COLO668 (cell line): ENCODE measurements around the gene SLC35A5.
"Not testable (repeated sequence)": the region's sequence is repeated elsewhere in the genome, so short reads cannot be mapped to it uniquely, and the experiment has no call there.

Experiments
- DNase-seq: peaks from one replicate; lab custom pipeline; 2025; ENCODE audit not compliant: unreplicated experiment; lab: John Stamatoyannopoulos, UW

The SLC35A5 gene, protein sequence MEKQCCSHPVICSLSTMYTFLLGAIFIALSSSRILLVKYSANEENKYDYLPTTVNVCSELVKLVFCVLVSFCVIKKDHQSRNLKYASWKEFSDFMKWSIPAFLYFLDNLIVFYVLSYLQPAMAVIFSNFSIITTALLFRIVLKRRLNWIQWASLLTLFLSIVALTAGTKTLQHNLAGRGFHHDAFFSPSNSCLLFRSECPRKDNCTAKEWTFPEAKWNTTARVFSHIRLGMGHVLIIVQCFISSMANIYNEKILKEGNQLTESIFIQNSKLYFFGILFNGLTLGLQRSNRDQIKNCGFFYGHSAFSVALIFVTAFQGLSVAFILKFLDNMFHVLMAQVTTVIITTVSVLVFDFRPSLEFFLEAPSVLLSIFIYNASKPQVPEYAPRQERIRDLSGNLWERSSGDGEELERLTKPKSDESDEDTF

DNA sequence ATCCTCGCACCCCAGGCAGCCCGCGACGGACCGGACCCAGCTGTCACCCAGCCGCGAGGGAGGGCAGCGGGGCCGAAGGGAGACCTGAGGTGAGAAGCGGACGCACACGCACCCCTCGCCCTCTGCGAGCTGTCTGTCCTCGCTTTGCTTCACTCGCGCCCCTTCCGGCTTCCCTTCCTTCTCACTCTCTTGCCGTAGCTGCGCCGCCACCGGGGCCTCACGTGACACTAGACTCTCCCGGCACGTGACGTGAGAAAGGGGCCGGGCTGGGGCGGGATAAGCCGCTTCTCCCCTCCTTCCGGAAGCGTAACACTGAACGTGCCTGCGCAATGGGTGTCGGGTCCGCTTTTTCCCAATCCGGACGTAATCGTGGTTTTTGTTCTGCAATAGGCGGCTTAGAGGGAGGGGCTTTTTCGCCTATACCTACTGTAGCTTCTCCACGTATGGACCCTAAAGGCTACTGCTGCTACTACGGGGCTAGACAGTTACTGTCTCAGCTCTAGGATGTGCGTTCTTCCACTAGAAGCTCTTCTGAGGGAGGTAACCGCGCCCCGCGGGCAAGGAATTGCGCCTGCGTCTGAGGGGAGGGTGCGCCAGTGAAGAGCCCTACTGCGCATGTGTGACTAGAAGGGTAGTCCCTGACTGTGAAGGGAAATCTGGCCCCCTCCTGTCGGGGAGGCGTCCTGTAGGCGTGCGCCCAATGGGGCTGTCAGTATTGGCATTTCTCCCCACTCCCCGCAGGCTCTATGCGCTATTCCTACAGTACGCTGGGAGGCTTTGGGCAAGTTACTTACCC lies at the start of gene SLC35A5, which contains the start of gene ATG3:
Gene SLC35A5, plus strand, starts transcription at position 312 of the 796 bp plus-strand sequence. CDS start 1,359 bp downstream, outside the sequence.
Gene ATG3, minus strand, starts transcription at position 229 of the 796 bp plus-strand sequence. CDS start 434 bp downstream, outside the sequence.
- peak; percentile 94 for DNase-seq

DNA sequence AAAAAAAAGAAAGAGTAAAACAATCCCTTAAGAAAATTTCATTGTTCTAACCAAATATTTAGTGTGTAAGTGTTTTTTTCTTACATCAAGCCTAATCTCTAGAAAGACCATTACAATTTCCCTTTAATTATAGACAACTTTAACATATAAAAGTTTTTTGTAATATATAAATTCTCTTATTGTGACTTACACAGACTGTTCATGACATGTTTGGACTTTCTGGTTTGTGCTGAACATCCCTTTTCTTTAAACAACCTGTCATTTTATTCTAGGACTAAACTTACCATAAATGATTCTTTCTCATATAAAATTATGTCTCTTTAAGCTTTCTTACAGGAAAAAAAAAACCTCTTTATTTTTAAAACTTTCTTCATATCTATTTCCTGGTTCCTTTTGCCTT lies 49.5 kb upstream of the SLC35A5 start:
- DNase-seq: no peak

DNA sequence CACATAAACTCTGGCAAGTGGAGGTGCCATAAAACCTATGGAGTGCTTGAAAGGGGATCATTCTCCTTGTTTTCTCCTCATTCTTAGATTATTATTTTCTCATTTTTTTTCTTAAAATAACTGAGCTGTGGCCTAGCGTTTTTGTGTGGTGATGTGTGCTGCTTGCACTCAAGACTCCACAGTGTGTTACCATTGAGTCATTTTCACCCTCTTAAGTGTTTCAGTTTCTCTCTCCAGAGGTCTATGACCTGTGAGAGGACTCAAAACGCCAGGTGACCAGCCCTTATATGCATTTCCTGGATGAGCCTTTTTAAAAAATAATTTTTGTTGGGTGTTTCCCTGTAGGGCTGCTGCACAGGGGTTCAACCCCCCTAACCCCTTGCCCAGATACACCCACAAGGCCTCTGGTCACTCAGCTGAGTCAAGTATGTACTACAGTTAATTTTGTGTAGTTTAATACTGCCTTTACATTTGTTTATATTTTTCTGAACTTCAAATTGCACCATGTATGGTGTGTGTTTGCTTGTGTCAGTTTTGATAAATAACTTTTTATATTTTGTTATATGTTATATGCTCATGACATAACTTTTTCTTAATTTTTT lies 47.2 kb upstream of the SLC35A5 start:
- no peak for DNase-seq

DNA sequence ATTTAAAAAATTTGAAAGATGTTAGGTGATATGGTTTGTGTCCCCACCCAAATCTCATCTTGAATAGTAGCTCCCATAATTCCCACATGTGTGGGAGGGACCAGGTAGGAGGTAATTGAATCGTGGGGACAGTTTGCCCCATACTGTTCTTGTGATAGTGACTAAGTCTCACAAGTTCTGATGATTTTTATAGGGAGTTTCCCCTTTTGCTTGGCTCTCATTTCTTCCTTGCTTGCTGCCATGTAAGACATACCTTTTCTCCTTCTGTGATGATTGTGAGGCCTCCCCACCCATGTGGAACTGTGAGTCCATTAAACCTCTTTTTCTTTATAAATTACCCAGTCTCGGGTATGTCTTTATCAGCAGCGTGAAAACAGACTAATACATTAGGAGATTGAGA lies 42.9 kb upstream of the SLC35A5 start:
- DNase-seq: not testable (repeated sequence)

DNA sequence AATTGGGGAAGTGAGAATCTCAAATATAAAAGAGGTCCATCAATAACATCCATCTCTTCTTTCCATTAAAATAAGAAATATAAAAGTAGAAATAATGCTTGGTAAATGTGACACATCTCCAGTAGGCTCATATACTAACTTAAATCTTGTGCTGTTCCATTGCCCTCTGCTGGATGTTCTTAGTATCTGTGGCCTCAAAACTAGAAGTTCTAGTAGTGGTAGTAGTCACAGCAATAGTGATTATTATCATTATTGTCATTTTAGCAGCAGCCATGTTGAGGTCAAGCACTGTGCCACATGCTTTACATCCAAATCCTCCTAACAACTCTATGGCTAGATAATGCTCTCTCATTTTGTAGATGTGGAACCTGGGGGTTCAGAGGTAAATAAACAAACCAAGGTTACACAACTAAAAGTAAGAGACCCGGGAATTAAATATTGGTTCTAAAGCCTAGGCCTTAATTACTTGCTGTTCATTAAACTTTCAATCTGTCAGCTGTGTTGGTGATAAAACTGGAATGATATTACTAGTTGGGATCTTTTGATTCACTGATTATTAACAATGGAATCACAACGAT lies 42.3 kb upstream of the SLC35A5 start:
- peak; percentile 2 for DNase-seq

DNA sequence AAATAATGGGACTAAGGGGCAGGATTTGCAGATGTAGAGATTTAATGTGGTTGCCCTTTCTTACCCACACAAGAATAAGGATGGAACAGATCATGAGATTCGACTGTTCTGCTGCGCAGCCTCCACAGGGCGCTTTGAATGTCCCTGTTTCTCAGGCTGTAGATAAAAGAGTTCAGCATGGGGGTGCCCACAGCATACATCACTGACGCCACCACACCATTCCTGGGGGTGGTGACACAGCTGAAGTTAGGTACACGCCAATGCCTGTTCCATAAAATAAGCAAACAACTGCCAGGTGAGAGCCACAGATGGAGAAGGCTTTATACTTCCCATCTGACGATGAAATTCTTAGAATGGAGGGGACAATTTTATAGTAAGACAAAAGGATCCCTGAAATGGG lies 37.7 kb upstream of the SLC35A5 start:
- DNase-seq: not testable (repeated sequence)

DNA sequence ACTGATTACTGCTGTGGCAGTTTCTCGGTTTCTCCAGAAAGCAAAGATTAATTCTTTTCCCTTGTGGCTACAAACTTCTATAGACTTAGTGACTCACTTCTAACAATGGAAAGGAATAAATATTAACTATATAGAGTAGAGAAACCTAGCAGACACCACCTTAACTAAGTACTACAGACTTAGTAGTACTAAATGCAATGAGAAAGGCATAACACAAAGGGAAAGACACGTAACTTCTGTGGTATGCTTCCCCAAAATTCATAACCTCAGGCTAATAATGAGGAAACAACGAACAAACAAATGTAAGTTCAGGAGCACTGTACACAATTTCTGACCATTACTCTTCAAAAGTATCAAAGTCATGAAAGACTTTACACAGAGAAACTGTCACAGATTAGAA lies 31.3 kb upstream of the SLC35A5 start:
- no peak for DNase-seq

DNA sequence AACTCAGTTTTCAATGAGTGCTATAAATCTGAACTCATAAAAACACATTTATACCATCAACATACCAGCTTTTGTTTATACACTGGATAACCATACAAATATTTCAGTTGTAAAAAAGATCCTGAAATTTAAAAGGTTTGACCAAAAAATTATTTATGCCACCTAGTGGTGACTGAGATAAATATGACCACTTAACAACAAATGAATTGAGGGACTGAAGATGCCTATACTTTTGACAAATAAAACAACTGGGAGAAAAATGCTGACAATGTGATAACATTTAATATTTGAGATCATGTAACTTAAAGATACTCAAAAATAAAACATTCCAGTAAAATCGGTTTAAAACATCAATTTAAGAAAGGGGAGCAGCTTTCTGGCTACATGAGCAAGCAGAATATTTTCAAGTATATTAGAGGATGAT lies 30.5 kb upstream of the SLC35A5 start:
- no peak for DNase-seq

DNA sequence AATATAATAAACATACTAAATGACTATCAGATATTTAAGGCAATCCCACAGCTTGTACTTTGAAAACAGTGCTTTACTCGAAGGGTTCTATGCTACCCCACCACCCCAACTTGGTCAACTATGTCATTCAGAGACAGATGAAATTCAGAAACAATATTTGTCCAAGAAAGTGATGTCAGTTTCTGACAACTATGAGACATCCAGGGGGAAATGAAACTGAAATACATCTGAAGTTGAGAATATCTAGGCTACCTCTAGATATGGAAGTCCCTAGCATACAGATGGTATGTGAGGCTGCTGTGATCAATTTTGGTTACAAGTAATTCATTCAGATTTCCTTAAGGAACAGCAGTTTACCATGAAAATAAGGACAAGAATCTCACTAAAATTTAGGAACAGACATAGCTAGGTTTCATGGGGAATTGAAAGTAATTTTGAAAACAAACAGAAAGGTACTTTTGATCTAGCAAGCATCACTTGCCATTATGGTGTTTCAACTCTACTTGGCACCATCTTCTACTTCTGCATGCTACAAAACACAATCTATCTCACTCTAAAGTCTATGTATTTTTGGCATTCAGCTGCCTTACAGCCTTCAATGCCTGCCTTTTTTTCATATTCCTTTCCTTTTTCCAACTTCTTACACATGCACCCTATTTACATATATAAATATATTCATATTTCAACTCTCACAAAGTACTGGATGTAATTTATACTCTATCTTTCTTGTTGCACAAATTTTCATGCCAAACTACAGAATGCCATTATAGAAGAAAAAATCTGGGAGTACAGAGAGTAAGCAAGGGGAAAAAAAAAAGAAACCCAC lies 21.8 kb upstream of the SLC35A5 start:
- DNase-seq: no peak

DNA sequence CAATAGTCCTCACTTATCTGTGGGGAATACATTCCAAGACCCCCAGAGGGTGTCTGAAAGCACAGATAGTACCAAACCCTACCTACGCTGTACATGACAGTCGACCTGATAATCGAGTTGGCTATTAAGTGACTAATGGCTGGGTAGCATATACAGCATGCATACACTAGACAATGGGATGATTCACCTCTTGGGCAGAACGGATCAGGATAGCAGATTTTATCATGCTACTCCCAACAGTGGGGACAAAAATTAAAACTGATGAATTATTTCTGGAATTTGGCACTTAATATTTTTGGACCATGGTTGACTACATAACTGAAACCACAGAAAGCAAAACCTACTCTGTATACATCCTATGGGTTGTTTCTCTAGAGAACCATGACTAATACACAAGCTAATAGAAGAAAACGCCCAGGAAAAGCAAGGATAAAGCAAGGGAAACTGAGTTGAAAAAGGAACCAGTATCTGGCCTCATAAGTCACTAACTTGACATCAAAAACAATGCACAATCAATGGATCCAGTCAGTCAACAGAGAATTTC lies 15.6 kb upstream of the SLC35A5 start:
- no peak for DNase-seq

DNA sequence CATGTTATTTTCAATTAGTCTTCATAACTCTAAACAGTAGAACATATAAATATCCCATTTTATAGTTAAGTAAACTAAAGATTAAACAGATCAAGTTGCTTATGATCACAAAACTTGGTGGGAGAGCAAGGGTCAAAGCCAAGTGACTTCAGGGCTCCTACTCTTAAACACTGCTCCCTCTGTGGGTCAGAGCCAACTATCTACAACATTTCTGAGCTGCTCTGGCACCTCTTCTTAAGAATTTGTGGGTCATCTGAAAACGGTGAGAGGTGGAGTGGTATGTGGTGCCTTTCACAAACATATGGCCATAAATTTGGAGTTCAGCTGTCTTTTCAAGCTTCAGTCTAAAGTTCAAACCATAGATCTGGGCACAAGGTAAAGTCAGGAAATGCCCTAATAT lies 11.0 kb upstream of the SLC35A5 start:
- DNase-seq: no peak

DNA sequence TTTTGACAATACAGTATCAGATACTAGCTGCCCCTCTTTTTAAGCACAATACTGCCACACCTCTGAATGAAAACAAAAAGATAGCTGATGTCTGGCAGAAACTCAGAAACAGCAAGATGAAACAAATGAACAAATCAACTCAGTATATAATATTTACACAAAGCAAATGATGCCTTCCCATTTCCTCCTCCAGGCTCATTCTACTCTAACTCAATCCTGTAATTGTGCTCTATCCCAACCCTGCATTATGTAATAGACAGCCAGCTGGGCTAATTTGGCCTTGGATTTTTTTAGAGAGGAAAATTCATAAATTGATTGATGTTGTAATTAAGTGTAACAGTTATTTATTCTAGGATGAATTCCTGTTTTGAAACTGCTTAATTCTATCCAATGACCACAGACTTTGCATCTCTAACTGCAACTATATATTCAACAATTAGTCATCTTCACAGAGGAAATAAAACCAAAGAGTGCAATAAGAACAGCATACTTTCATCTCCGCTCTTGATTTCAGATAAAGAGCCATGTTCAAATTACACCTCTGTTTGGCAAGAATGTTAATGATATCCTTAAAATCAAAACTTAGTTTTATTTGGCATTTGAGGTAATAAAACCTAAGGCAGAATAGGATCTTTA lies 6.2 kb upstream of the SLC35A5 start:
- no peak for DNase-seq

DNA sequence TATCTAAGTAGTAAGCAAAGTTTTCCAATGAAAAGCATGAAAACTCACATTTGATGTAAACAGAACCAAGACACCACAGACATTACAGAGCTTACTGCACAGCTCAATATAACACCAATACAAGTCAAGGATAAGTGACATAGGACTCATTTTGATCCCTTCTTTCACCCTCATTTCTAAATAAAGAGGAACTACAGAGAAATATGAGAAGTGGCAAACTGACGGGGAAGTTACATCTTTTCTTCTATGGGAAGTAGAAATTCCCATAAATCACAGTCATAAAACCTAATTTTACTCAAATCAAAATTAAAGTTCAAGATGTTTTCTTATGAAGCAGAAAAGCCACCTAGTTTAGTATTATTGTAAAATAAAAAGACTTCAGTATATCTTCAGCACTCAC lies 3.9 kb upstream of the SLC35A5 start:
- no peak for DNase-seq

DNA sequence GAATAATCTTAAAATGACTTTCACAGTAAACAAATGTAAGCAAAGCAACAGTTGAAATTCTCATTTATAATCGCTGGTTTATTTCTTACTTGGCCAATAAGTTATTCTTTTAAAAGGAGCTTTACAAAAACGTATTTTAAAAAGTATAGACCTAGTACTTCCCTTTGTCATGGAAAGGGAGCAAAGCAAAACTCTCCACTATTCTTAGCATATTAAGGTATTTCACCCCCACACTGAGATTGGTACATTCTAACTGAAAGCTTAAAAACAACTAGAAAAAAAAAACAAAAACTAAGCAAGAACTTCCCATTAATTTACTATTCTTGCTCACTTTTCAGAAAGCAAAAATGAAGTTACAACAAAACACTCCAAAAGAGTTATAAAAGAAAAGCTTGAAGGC lies 1.5 kb upstream of the SLC35A5 start:
- no peak for DNase-seq

DNA sequence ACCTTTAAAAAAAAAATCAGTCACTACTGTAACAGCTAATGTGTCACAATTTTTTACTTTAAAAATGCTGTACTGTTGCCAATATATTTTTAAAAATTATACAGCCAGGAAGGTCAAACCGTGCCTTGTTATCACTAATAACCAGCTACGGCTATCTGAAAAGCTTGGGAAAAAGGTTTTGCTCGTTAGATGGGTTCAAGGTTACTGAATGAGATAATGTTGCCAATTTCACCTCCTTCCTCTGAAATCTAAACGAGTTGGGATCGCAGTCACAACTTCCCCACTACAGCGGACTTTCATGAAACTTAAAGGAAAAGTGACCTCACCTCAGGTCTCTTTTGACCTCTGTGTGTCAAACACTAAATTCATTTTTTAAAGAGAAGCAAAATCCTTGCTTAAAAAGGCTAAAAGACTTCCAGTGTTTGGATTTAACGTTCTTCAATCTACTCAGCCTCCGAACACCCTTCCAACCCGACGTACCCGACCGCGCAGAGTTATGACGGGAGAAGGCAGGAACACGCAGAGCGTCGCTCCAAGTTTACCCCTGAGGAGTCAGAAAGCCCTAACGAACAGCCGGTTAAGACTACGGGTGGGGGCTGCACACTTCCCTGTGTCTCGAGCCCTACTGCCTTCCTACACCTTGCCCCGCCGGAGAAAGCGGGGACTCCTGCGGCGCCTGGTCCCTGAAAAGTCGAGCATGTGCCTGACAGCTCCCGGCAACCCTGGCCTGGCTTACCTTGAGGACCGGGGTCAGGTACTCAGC lies 943 bp upstream of the SLC35A5 start:
- peak; percentile 64 for DNase-seq

DNA sequence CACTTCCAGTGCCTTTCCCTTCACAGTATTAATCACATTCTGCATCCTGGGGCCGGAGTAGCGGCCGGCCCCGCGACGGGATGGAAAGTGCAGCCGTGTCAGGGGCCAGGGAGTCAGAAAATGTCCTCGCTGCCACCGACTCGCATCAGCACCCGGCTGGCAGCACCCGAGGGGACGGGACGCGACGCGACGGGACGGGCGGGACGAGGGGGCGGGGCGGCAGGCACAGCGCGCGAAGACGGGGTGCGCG lies 436 bp upstream of the SLC35A5 start:
- DNase-seq: peak; percentile 80

DNA sequence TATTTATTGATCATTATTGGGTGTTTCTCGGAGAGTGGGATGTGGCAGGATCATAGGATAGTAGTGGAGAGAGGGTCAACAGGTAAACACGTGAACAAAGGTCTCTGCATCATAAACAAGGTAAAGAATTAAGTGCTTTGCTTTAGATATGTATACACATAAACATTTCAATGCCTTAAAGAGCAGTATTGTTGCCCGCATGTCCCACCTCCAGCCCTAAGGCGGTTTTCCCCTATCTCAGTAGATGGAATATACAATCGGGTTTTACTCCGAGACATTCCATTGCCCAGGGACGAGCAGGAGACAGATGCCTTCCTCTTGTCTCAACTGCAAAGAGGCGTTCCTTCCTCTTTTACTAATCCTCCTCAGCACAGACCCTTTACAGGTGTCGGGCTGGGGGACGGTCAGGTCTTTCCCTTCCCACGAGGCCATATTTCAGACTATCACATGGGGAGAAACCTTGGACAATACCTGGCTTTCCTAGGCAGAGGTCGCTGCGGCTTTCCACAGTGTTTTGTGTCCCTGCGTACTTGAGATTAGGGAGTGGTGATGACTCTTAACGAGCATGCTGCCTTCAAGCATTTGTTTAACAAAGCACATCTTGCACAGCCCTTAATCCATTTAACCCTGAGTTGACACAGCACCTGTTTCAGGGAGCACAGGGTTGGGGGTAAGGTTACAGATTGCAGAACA lies 2.5 kb downstream of the SLC35A5 start:
- DNase-seq: not testable (repeated sequence)

DNA sequence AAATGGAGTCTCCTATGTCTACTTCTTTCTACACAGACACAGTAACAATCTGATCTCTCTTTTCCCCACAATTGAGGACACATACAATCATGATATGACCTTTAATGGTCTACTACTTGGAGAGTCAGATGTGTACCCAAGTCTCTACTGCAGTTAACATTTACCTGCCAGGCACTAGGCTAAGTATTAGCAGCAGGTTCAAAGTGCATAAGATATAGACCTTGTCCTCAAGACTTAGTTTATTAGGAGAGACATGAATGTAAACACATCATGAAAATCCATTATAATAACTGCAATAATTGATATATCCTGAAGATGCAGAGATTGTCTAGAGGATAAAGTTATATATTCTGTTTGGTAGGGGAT lies 3.1 kb downstream of the SLC35A5 start:
- DNase-seq: no peak

DNA sequence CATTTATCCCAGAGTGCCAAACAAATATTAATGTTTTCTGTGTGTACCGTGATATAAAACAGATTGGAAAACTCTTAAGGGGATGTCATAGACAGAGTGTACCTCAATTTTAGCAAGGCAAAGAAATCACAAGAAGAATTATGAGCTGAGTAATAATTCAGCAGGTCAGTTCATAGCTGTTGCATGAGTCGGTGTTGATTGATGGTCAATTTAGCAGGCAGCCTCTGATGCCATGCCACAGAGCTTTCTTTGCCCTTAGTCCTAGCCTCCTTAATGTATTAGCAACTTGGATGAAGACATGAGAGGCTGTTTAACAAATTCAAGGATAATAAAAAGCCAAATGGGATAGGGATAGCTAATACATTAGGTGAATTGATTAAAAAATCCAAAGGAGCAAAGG lies 6.8 kb downstream of the SLC35A5 start:
- DNase-seq: no peak
